GM10248 (cell line): ENCODE data around the gene CDK9.

Experiments
- CTCF ChIA-PET: fragments of 300-600 bp; sonication (Branson Sonifier 250); formaldehyde crosslinking; extraction: SDS; loops from one replicate; lab custom pipeline; 2021; ENCODE audit warnings: antibody characterized with exemption; lab: Yijun Ruan, JAX
- POLR2A ChIA-PET: fragments of 350-650 bp; sonication (Branson Sonifier 250); formaldehyde crosslinking; extraction: SDS; loops from one replicate; lab custom pipeline; 2020; ENCODE audit warnings: antibody characterized with exemption; lab: Yijun Ruan, JAX
- DNase-seq: peaks from one replicate; pipeline ENCODE4 v3.0.0; 2012; ENCODE audit errors: extremely low spot score
- CTCF ChIP-seq: IDR thresholded peaks from 2 replicates; pipeline ENCODE4 v1.5.1; 2012; ENCODE audit warnings: mild to moderate bottlenecking, low read depth; ENCODE audit errors: extremely low read depth, missing control alignments, control extremely low read depth

The CDK9 gene

GRCh38 chr9:127776195-127776923, 9.5 kb upstream of the CDK9 start:
- CTCF ChIA-PET = interaction anchor here (1.0 to 2.7 kb wide), 3 partner anchors 9 to 93 kb away, joined by 3 to 25 read pairs (median 3); partner anchors contain the start of gene CDK9
- peak; percentile 81 for DNase-seq
- no peak for TF ChIP-seq CTCF
- POLR2A ChIA-PET = interaction anchor here (0.7 kb wide), 1 partner anchor 8 kb away, joined by 3 read pairs; no protein-coding TSS in a partner anchor

GRCh38 chr9:127776924-127777289, 8.9 kb upstream of the CDK9 start:
- no peak for DNase-seq
- POLR2A ChIA-PET = no interaction called here
- no peak for TF ChIP-seq CTCF
- CTCF ChIA-PET = interaction anchor here (1.3 to 2.7 kb wide), 2 partner anchors 8 to 19 kb away, joined by 3 to 25 read pairs; partner anchors contain the start of gene CDK9

GRCh38 chr9:127777368-127777980, 8.4 kb upstream of the CDK9 start:
- CTCF ChIA-PET = interaction anchor here (2.6 to 10.6 kb wide), 2 partner anchors 43 to 93 kb away, joined by 12 to 62 read pairs; partner anchors contain the start of gene TOR2A
- DNase-seq = no peak
- POLR2A ChIA-PET = interaction anchor here (0.7 kb wide), 1 partner anchor 68 kb away, joined by 3 read pairs; no protein-coding TSS in a partner anchor
- TF ChIP-seq CTCF = no peak

GRCh38 chr9:127778280-127779135, 7.3 kb upstream of the CDK9 start, which contains the start of gene SH2D3C:
TSS of gene SH2D3C (minus strand) at chr9:127778666. CDS start at chr9:127778627, 39 bp downstream.
- POLR2A ChIA-PET = interaction anchor here (0.7 to 1.0 kb wide), 2 partner anchors 24 to 67 kb away, joined by 3 read pairs; partner anchors contain the start of gene FPGS
- CTCF ChIA-PET = interaction anchor here (0.9 to 10.6 kb wide), 6 partner anchors 9 to 257 kb away, joined by 3 to 62 read pairs (median 4); partner anchors contain the start of genes FPGS and TOR2A
- DNase-seq = peak; percentile 60
- no peak for TF ChIP-seq CTCF

- POLR2A ChIA-PET = interaction anchor here (1.0 kb wide), 1 partner anchor 23 kb away, joined by 3 read pairs; the partner anchor contains the start of gene FPGS
- CTCF ChIA-PET = interaction anchor here (0.9 to 10.6 kb wide), 7 partner anchors 10 to 256 kb away, joined by 3 to 62 read pairs (median 4); partner anchors contain the start of genes FPGS and TOR2A
- no peak for TF ChIP-seq CTCF
- peak; percentile 64 for DNase-seq
These were observed 6.5 kb upstream of the CDK9 start for GRCh38 chr9:127779136-127779981.
